Spinal cord (tissue), 10 donors: ENCODE results near the gene GRIK4. TPM values are rescaled to one million over a fixed set of nuclear protein-coding genes. Genes with fewer than 3 reads are reported as not detected.
"Not testable (repeated sequence)": the region's sequence is repeated elsewhere in the genome, so short reads cannot be mapped to it uniquely, and the experiment has no call there.

ENCODE experiments used
- DNase-seq, 6 donors: peaks; one replicate each; pipeline versions ENCODE4 v3.0.0 to v3.0.0-alpha.2; 2013 to 2015; ENCODE audit warnings: low spot score in 6 of 6, low read depth in 4 of 6
- H3K27ac ChIP-seq: one replicate; pipeline ENCODE4 v1.5.1; 2013; ENCODE audit warnings: low read depth, low read length, control low read depth
- H3K27me3 ChIP-seq: one replicate; pipeline ENCODE4 v1.6.1; 2013; ENCODE audit warnings: low read length; ENCODE audit not compliant: control insufficient read depth, insufficient read depth
- H3K36me3 ChIP-seq: one replicate; pipeline ENCODE4 v1.6.1; 2013; ENCODE audit warnings: low read length; ENCODE audit not compliant: control insufficient read depth, insufficient read depth
- H3K4me1 ChIP-seq: one replicate; pipeline ENCODE4 v1.6.1; 2013; ENCODE audit warnings: low read length; ENCODE audit not compliant: control insufficient read depth, insufficient read depth
- H3K4me3 ChIP-seq: one replicate; pipeline ENCODE4 v1.5.1; 2013; ENCODE audit warnings: low read depth, low read length, control low read depth
- H3K9me3 ChIP-seq: one replicate; pipeline ENCODE4 v1.6.1; 2013; ENCODE audit warnings: low read length; ENCODE audit not compliant: control insufficient read depth, insufficient read depth
- WGBS: methylation state at CpG from one replicate; pipeline ENCODE4 v1.1.5; 2013; ENCODE audit warnings: missing lambda C conversion rate; ENCODE audit not compliant: insufficient coverage; 5-methylcytosine and 5-hydroxymethylcytosine counted together
- polyA plus RNA-seq, 2 donors: library from polyadenylated mRNA; unstranded; fragments of 120-200 nt; gene quantifications; one replicate each; pipeline ENCODE4 v1.2.1, GENCODE V29; 2013; ENCODE audit not compliant: insufficient read length in 2 of 2
- total RNA-seq, 2 donors: library from RNA; depleted of rRNA in 1 of 2; stranded (reverse); fragments of 120-200 nt in 1 of 2; fragments of >200 nt in 1 of 2; gene quantifications; one replicate each; pipeline versions ENCODE4 v1.2.3 to v1.2.4, GENCODE V29; 2013 to 2014
- donor health status: healthy.

GRIK4 gene
- total and polyA plus RNA-seq, 4 donors, result 5.2 to 23.2 (median 12.3) TPM

DNA sequence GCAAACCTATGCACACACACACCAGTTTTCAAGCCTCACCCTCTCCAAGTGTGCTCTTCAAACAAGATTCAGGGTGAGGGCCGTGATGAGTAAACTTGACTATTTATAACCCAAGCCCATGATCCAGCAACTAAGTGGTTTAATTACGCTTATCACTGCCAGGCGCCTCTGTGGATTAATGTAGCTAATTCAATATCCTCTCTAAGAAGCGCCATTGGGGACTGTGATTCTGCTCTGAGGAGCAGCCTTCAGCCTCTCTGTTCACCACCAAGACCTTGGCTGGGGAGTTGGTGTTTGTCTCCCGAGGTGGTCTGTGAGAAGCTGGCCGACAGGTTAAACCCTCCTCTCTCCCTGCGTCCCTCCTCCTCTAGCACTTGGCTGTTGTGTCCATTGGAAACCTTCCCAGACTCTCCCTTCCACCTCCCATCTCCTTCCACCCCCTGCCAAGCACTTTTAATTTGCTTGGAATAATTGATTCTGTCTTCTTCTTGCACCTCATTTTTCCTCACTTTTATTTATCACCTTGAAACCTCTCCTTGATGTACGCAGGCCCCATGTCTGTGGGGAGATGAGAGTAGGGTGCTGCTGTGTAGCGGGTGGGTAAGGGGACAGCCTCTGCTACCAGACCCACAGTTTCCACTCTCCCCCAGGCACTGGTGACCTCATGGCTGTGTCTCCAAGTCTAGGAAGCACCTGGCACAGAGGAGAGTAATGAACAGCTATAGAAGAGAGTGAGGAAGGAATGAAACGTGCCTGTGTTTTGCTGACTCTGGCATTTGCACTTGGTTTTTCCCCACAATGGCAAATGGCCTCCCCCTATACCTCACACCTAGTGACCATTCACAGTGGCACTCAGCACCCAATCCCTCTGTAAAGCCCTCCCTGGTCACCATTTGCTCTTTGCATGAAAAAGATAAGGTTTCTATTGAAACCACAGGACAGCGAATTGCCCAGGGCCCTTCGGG lies 236.6 kb downstream of the GRIK4 start:
- peaks cover 62% of the 10 kb centered on the region for H3K4me1 ChIP-seq
- H3K36me3 ChIP-seq, result no peaks in the 10 kb centered on the region
- H3K27me3 ChIP-seq, result no peaks in the 10 kb centered on the region
- no peak overlapping the region for H3K4me3 ChIP-seq
- peak in 2 of 6 donors; percentile 67 to 82 for DNase-seq
- H3K9me3 ChIP-seq, result no peaks in the 10 kb centered on the region
- WGBS, result 0% methylated on average over 1 of the region's 12 CpGs
- H3K27ac ChIP-seq, result no peak overlapping the region

- Histone ChIP-seq H3K4me3 (no peak overlapping the region), H3K27me3 (no peaks in the 10 kb centered on the region), H3K9me3 (no peaks in the 10 kb centered on the region), H3K4me1 (peaks cover 54% of the 10 kb centered on the region), H3K27ac (no peak overlapping the region), H3K36me3 (no peaks in the 10 kb centered on the region)
- 100% methylated on average over 1 of the region's 4 CpGs for WGBS
- no peak for DNase-seq
These were observed 237.8 kb downstream of the GRIK4 start for GRCh38 chr11:120749395-120749794.

DNA sequence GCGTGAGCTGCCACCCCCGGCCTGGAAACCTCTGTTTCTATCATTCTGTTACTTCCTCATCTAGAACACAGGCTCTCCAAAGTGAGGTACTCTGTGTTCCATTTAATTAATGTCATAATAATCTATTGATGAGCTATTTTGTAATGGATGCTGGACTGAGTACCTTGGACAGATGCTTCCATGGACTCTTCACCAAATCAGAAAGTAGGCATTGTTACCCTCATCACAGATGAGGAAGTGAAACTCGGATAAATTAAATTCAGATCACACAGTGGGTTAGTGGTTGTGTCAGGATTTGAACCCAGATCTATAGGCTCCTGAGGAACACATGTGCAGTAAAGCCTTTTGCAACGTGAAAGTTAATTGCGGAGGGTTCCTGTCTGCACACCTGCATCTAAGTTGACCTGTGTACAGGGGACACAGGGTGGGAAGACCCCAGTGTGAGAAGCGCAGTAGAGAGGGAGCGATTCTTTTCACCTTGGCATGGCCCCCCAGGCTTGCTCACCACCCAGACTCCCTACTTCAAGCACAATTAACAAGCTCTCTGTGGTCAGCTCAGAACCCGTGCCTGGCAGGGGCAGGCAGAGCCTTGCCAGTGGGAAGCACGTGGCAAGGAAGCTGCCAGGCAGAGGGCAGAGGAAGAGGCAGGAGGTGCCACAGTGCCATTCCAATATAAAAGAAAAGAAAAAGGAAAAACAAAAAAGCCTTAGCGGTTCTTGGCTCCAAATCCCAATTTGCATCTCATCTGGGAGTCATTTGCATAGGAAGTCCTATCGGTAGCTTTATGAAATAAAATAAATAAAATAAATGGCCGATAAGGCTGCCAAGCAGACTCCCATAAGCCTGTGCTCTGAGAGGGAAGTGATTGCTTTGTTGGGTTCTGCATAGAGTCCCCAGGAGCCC lies 239.3 kb downstream of the GRIK4 start:
- no peak overlapping the region for H3K4me3 ChIP-seq
- no peak overlapping the region for H3K27ac ChIP-seq
- H3K36me3 ChIP-seq, result no peaks in the 10 kb centered on the region
- WGBS, result 63% methylated on average over 5 of the region's 12 CpGs
- peaks cover 54% of the 10 kb centered on the region for H3K4me1 ChIP-seq
- no peaks in the 10 kb centered on the region for H3K27me3 ChIP-seq
- H3K9me3 ChIP-seq, result no peaks in the 10 kb centered on the region
- DNase-seq, result peak in 2 of 6 donors; percentile 77 to 84

- H3K4me1 ChIP-seq, result peaks cover 54% of the 10 kb centered on the region
- 55% methylated on average over 6 of the region's 9 CpGs for WGBS
- H3K36me3 ChIP-seq, result no peaks in the 10 kb centered on the region
- H3K27ac ChIP-seq, result no peak overlapping the region
- no peak for DNase-seq
- no peaks in the 10 kb centered on the region for H3K9me3 ChIP-seq
- no peaks in the 10 kb centered on the region for H3K27me3 ChIP-seq
- no peak overlapping the region for H3K4me3 ChIP-seq
These were observed 240.0 kb downstream of the GRIK4 start for GRCh38 chr11:120751550-120751949.

GRCh38 chr11:120752668-120753067 lies 241.1 kb downstream of the GRIK4 start:
- H3K27ac ChIP-seq, result no peak overlapping the region

DNA sequence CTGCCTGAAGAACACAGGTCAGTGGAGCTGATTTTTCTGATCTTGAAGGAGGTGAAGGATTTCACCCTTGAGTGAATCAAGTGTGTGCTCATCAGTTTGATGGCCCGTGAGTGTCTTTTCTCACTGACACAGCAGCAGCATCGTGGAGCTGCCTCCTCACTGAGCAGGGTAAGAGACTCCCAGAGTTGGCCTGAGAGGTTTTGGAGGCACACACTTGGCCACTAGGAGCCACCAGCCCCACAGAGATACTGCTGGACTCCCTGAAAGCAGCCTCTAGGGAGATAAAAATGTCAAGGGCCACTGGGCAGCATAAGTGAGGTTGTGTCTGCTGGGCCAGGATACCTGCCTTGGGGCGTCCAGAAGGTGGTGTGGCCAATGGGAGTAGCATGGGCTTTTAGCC lies 245.4 kb downstream of the GRIK4 start:
- DNase-seq, result no peak
- Histone ChIP-seq H3K4me3 (no peak overlapping the region), H3K9me3 (no peaks in the 10 kb centered on the region), H3K27ac (no peak overlapping the region), H3K4me1 (peaks cover 4% of the 10 kb centered on the region), H3K27me3 (no peaks in the 10 kb centered on the region), H3K36me3 (no peaks in the 10 kb centered on the region)
- 94% methylated on average over 1 of the region's 3 CpGs for WGBS

More at GRCh38 chr11:120752668-120753067, 241.1 kb downstream of the GRIK4 start:
- DNase-seq, result peak in 1 of 6 donors; percentile 49
- WGBS, result 84% methylated on average over 7 of the region's 7 CpGs
- no peaks in the 10 kb centered on the region for H3K27me3 ChIP-seq
- no peaks in the 10 kb centered on the region for H3K9me3 ChIP-seq
- H3K4me1 ChIP-seq, result peaks cover 45% of the 10 kb centered on the region
- no peak overlapping the region for H3K4me3 ChIP-seq
- H3K36me3 ChIP-seq, result no peaks in the 10 kb centered on the region

DNA sequence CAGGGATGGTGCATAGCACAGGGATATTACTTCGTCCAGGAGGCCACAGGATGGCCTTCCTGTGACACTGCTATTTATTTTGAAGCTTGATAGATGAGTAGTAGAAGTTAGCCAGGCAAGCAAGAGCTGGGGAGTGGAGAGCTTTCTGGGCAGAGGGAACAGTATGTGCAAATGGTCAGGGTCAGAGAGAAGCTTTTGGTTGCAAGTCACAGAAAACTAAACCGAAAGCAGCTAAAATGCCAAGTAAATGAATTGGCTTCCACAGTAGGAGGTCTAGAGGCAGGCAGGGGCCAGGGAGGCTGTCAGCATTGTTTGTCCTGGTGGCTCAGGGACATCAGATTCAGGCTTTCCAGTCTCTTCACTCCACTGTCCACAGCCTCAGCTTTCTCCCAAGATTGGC lies 247.5 kb downstream of the GRIK4 start:
- Histone ChIP-seq H3K4me3 (no peak overlapping the region), H3K4me1 (no peaks in the 10 kb centered on the region), H3K36me3 (no peaks in the 10 kb centered on the region), H3K27ac (no peak overlapping the region), H3K27me3 (no peaks in the 10 kb centered on the region), H3K9me3 (no peaks in the 10 kb centered on the region)
- peak in 1 of 6 donors; percentile 46 for DNase-seq
- 50% methylated on average over 2 of the region's 2 CpGs for WGBS

GRCh38 chr11:120765710-120766109 lies 254.2 kb downstream of the GRIK4 start:
- H3K27me3 ChIP-seq, H3K36me3 ChIP-seq, DNase-seq, H3K27ac ChIP-seq, H3K4me1 ChIP-seq, H3K4me3 ChIP-seq, H3K9me3 ChIP-seq: not testable (repeated sequence)
- 71% methylated on average over 1 of the region's 2 CpGs for WGBS

- Histone ChIP-seq H3K27ac (no peak overlapping the region), H3K4me1 (no peaks in the 10 kb centered on the region), H3K36me3 (no peaks in the 10 kb centered on the region), H3K27me3 (no peaks in the 10 kb centered on the region), H3K4me3 (no peak overlapping the region), H3K9me3 (peaks cover 4% of the 10 kb centered on the region)
- no peak for DNase-seq
- 86% methylated on average over 4 of the region's 7 CpGs for WGBS
These were observed 254.8 kb downstream of the GRIK4 start for GRCh38 chr11:120766318-120766717.
